ENCODE results near the gene MYCBP2. TPM values are rescaled to one million over a fixed set of nuclear protein-coding genes. Genes with fewer than 3 reads are reported as not detected.

Gene MYCBP2
- total and polyA plus RNA-seq, 9 donors, result 45.6 to 145 (median 100) TPM

DNA sequence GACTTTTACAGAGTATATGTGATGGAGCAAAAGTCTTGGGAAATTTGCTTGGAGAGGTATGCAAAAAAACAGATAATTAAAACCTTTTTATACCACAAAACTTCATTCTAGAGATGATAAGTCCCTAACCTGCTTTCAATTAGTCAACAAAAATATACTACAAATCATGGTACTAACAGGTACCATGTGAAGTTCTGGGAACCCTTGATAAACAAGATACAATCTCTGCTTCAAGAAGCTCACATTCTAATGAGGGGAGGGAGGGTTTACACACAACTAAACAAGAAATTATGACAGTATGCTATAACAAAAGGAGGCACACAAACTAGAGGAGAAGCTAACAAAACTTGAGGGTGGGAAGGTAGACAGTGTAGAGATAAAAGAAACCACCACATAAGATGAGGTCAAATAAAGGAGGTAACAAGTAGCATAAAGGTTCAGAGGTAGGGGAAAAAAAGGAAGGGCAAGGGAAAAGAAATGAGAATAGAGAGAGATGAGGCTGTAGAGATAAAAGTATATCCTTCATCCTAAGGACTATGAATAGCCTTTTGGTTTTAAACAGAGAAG, 91.4 kb downstream of the MYCBP2 start:
- Histone ChIP-seq H3K9me3 (no peaks in the 10 kb centered on the region), H3K4me1 (ENCODE audit: insufficient read depth) (no peaks in the 10 kb centered on the region), H3K27ac (no peak overlapping the region), H3K27me3 (no peaks in the 10 kb centered on the region), H3K36me3 (no peaks in the 10 kb centered on the region), H3K4me3 (no peak overlapping the region)
- no peak for TF ChIP-seq EP300 (IDR thresholded peaks at IDR 0.05)
- TF ChIP-seq, protein P1, sequence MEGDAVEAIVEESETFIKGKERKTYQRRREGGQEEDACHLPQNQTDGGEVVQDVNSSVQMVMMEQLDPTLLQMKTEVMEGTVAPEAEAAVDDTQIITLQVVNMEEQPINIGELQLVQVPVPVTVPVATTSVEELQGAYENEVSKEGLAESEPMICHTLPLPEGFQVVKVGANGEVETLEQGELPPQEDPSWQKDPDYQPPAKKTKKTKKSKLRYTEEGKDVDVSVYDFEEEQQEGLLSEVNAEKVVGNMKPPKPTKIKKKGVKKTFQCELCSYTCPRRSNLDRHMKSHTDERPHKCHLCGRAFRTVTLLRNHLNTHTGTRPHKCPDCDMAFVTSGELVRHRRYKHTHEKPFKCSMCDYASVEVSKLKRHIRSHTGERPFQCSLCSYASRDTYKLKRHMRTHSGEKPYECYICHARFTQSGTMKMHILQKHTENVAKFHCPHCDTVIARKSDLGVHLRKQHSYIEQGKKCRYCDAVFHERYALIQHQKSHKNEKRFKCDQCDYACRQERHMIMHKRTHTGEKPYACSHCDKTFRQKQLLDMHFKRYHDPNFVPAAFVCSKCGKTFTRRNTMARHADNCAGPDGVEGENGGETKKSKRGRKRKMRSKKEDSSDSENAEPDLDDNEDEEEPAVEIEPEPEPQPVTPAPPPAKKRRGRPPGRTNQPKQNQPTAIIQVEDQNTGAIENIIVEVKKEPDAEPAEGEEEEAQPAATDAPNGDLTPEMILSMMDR (IDR thresholded peaks at IDR 0.05), result no peak
- no peak for TF ChIP-seq POLR2A (IDR thresholded peaks at IDR 0.05)
- DNase-seq, result no peak
- intact Hi-C loops (cut with DNase I), result loop anchor here in 1 of 4 donors (5.0 kb wide), 1 partner anchor 162 kb away; no protein-coding TSS in a partner anchor

DNA sequence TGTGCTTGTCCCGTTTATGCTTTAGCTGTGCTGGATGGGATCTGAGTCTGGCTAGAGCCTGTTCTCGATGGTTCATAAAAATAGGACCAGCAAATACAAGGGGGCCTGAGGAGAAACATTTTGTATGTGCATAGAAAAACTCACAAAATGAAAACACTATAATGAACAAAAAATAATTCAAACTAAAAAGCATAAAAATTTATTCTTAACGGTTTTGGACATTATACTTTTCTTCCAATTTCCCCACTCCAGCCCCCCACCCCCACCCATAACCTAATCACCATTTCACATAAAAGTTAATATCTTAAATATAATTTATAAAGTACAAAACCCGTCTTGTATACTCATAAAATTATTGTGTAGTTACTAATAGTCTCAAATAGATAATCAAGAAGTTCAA, 93.7 kb downstream of the MYCBP2 start:
- H3K27me3 ChIP-seq, result no peaks in the 10 kb centered on the region
- 90 to 94% (median 93%) methylated on average over 4 of the region's 4 CpGs for WGBS, 3 donors
- DNase-seq, result no peak
- no peaks in the 10 kb centered on the region for H3K9me3 ChIP-seq
- intact Hi-C loops (cut with DNase I), result no loop called here
- H3K4me3 ChIP-seq, result no peak overlapping the region
- H3K36me3 ChIP-seq, result no peaks in the 10 kb centered on the region
- H3K27ac ChIP-seq, result no peak overlapping the region
- H3K4me1 ChIP-seq (ENCODE audit: insufficient read depth), result no peaks in the 10 kb centered on the region
- TF ChIP-seq, protein P1 (IDR thresholded peaks at IDR 0.05), result no peak
- TF ChIP-seq EP300 (IDR thresholded peaks at IDR 0.05), result no peak
- no peak for TF ChIP-seq POLR2A (IDR thresholded peaks at IDR 0.05)

DNA sequence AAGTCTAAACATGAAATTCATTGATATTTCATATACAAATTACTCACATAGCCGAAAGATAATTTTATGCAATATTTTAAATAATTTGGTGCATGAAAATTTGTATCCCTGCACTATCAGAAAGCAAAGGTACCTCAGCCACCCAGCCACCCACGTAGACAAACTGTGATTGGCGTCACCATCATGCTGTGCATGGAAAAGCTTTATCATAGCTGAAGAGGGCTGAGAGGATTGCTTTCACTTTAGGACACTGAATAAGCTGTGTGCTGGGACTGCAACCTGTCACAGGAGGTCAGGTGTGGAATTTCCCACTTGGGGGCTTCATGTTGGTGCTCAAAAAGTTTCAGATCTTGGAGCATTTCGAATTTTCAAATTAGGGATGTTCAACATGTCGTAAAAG, 96.3 kb downstream of the MYCBP2 start:
- H3K36me3 ChIP-seq, result no peaks in the 10 kb centered on the region
- H3K4me1 ChIP-seq (ENCODE audit: insufficient read depth), result no peaks in the 10 kb centered on the region
- no peak overlapping the region for H3K4me3 ChIP-seq
- DNase-seq, result no peak
- intact Hi-C loops (cut with DNase I), result no loop called here
- H3K27ac ChIP-seq, result no peak overlapping the region
- TF ChIP-seq POLR2A (IDR thresholded peaks at IDR 0.05) (no peak), EP300 (IDR thresholded peaks at IDR 0.05) (no peak)
- TF ChIP-seq, protein P1 (IDR thresholded peaks at IDR 0.05), result no peak
- H3K27me3 ChIP-seq, result no peaks in the 10 kb centered on the region
- 93 to 94% (median 94%) methylated on average over 5 of the region's 5 CpGs for WGBS, 3 donors
- no peaks in the 10 kb centered on the region for H3K9me3 ChIP-seq

DNA sequence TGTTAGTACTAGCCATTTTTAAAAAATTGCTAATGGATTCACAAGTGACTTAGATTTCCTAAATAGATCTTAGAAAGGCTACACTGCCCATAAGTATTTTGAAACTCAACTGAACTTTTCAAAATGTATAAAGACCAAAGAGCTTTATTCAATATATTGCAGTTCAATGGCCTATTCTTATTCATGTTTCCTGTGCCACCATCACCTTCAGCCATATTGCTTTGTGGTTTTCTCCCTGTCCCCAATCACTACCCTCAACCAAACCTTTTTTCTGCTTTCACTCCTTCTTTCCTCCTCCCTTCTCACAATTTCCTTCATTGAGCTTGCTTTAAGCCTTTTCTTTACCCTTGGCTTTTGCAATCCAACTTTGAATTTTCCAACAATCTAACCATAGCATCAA, 100.9 kb downstream of the MYCBP2 start:
- Histone ChIP-seq H3K4me1 (ENCODE audit: insufficient read depth) (no peaks in the 10 kb centered on the region), H3K27ac (no peak overlapping the region), H3K4me3 (no peak overlapping the region), H3K9me3 (no peaks in the 10 kb centered on the region), H3K36me3 (no peaks in the 10 kb centered on the region), H3K27me3 (no peaks in the 10 kb centered on the region)
- TF ChIP-seq, protein P1 (IDR thresholded peaks at IDR 0.05), result no peak
- TF ChIP-seq EP300 (IDR thresholded peaks at IDR 0.05), result no peak
- no peak for TF ChIP-seq POLR2A (IDR thresholded peaks at IDR 0.05)
- DNase-seq, result no peak
- intact Hi-C loops (cut with DNase I), result no loop called here
